ENCODE data around the gene ADGRB2. TPM values are rescaled to one million over a fixed set of nuclear protein-coding genes. Genes with fewer than 3 reads are reported as not detected.

The ADGRB2 gene, protein sequence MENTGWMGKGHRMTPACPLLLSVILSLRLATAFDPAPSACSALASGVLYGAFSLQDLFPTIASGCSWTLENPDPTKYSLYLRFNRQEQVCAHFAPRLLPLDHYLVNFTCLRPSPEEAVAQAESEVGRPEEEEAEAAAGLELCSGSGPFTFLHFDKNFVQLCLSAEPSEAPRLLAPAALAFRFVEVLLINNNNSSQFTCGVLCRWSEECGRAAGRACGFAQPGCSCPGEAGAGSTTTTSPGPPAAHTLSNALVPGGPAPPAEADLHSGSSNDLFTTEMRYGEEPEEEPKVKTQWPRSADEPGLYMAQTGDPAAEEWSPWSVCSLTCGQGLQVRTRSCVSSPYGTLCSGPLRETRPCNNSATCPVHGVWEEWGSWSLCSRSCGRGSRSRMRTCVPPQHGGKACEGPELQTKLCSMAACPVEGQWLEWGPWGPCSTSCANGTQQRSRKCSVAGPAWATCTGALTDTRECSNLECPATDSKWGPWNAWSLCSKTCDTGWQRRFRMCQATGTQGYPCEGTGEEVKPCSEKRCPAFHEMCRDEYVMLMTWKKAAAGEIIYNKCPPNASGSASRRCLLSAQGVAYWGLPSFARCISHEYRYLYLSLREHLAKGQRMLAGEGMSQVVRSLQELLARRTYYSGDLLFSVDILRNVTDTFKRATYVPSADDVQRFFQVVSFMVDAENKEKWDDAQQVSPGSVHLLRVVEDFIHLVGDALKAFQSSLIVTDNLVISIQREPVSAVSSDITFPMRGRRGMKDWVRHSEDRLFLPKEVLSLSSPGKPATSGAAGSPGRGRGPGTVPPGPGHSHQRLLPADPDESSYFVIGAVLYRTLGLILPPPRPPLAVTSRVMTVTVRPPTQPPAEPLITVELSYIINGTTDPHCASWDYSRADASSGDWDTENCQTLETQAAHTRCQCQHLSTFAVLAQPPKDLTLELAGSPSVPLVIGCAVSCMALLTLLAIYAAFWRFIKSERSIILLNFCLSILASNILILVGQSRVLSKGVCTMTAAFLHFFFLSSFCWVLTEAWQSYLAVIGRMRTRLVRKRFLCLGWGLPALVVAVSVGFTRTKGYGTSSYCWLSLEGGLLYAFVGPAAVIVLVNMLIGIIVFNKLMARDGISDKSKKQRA (N-terminal part only)
- total RNA-seq = 0.17 and 0.28 TPM in 2 replicates

GRCh38 chr1:31764312-31765040 is at the start of gene ADGRB2:
Gene ADGRB2 (minus strand): TSS chr1:31764340. CDS start chr1:31757221, 7,119 bp downstream.
- peak; percentile 21 for DNase-seq

DNA sequence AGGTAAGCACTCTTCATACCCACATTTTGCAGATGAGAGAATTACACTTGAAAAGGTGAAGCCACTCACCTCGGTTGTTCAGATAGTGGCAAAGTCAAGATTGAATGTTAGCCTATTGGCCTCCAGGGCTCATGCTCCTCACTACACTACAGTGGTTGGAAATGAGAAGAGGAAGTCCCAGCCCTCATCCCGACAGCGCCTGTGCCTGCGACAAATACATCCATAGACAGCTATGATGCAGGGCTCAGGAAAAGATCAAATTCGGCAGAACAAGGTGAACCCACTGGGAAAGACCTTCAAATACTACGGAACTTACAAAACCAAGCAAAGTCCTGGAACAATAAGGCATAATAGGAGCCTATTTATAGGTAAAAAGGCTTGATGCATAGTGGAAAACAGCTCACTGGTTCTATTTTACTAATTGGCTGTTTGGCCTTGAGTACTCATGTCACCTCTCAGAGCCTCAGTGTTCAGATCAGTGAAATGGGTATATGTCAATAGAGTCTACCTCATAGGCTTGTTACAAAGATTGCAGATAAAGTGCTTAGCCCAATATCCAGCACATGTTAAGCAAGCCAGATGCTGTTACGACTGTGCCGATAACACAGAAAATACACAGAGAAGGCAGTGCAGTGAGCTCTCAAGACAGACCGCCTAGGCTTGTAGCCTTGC is 48.2 kb upstream of the ADGRB2 start:
- no peak for DNase-seq

GRCh38 chr1:31811605-31812004 is 47.5 kb upstream of the ADGRB2 start:
- DNase-seq = peak; percentile 56

- no peak for DNase-seq
Observed at GRCh38 chr1:31809698-31810097, 45.6 kb upstream of the ADGRB2 start.

- DNase-seq = no peak
Observed at GRCh38 chr1:31807273-31808048, 43.3 kb upstream of the ADGRB2 start.

DNA sequence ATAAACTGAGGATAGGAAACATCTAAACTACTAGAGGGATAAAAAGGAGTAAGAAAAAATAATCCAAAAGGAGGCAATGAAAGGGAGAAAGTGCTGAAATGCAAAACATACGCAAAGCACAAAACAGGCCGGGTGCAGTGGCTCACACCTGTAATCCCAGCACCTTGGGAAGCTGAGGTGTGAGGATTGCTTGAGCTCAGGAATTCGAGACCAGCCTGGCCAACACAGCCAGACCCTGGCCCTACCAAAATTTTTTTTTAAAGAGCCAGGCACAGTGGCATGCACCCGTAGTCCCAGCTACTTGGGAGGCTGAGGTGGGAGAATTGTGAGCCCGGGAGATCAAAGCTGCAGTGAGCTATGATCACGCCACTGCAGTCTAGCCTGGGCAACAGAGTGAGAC is 41.2 kb upstream of the ADGRB2 start:
- no peak for DNase-seq

GRCh38 chr1:31804098-31804497 is 40.0 kb upstream of the ADGRB2 start:
- no peak for DNase-seq

DNA sequence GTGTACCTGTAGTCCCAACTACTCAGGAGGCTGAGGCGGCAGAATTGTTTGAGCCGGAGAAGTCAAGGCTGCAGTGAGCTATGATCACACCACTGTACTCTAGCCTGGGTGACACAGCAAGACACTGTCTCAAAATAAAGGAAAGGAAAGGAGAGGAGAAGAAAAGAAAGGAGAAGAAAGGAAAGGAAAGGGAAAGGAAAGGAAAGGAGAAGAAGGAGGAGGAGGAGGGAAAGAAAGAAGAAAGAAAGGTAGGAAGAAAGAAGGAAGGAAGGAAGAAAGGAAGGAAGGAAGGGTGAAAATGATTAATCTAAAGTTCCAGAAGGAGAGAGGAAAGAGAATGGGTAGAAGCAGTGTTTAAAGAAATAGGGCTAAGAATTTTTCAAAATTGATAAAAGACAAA is 39.5 kb upstream of the ADGRB2 start:
- no peak for DNase-seq

GRCh38 chr1:31802190-31803150 is 38.3 kb upstream of the ADGRB2 start:
- peak; percentile 54 for DNase-seq

- no peak for DNase-seq
Observed at GRCh38 chr1:31801458-31801857, 37.3 kb upstream of the ADGRB2 start.

- no peak for DNase-seq
Observed at GRCh38 chr1:31800674-31800967, 36.5 kb upstream of the ADGRB2 start.

GRCh38 chr1:31799895-31800673 is 35.9 kb upstream of the ADGRB2 start:
- no peak for DNase-seq

GRCh38 chr1:31799196-31799894 is 35.2 kb upstream of the ADGRB2 start:
- no peak for DNase-seq

DNA sequence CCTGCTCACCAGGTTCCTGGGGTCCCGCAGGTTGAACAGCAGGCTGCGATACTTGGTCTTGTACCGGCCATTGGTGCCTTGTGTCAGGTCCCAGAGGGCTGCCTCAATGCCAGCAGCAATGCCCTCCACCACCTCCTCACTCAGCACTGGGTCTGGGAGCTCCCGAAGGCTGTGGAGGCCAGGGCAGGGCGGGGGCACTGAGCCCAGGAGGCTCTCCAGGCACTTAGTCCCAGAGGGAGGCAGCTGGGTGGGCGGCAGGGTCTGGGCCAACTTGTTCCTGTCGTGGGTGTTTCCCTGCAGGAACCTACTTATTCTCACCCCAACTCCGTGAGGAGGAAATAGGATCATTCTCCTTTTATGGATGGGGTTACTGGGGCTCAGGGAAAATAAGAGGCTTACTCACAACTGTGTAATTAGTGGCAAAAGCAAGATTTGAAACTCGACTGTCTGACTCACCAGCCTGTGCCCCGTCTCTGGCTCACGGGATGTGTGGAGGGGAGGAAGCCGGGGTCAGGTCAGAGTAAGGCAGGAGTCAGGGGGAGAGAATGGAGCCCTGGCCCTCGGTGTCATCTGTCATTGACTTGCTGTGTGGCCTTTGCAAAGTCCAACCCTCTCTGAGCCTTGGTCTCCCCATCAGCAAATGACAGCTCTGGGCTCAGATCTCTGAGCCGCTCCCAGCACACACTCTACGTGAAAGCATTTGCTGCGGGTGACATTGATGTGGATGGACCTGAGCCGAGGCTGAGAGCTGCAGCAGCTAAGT is 34.5 kb upstream of the ADGRB2 start:
- DNase-seq = peak; percentile 86

GRCh38 chr1:31798086-31798432 is 33.9 kb upstream of the ADGRB2 start:
- no peak for DNase-seq

DNA sequence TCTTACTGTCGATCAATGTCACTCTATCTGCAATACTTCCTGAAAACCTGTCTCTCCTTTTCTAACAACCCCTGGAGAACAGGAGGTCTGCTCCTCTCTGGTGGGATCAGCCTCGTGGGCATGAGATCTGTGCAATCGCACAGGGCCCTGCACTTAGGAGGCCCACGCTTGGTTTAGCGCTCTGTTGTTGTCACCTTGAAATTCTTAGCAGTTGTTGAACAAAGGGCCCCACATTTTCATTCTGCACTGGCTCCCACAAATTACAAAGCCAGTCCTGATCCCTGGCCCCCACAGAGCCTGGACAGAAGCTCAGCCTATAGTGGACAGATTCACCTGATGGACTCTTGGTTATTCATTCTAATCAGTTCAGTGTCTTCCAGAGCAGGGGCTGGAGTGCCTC is 33.1 kb upstream of the ADGRB2 start:
- no peak for DNase-seq

- no peak for DNase-seq
Observed at GRCh38 chr1:31796707-31797106, 32.6 kb upstream of the ADGRB2 start.

All from dermis blood vessel endothelial cell (primary cell).